Right kidney (tissue), 1 donor: Measurements from ENCODE around the gene CLSTN1.

Experiments used
- DNase-seq: peaks from one replicate; pipeline ENCODE4 v3.0.0-alpha.2; 2016

CLSTN1 gene

DNA sequence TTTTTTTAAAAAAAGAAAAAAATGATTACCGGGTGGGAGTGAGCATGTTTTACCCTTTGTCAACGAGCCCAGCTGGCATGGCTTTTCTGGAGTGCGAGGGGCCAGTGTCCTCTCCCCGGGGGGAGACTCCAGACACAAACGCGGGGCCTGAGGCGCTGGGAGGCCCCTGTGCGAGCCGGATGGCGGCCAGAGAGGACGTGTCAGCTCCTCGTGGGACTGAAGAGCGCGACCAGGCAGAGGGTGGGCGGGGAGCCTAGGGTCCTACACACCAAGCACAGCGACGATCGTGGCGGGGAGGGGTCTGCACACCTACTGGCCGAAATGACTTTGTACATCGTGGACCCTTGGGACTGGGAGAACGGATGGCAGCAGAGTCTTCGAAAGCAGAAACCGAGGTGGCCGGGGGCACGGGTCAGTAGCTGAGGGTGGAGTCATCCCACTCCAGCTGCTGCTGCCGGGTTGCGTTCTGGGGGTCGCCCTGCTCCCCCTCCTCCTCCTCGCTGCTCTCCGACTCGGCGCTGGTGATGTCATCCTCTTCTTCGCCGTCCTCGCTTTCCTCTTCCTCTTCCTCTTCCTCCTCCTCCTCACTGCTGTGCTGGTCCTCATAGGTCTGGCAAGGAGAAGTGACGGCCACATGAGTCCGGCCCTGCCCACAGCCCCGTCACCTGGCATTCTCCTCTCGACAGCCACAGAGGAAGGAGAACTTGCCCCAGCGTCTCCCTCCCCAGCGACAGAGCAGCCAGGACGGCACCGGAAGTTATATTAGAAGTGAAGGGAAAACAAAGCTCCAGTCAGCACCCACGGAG lies 93.5 kb downstream of the CLSTN1 start:
- no peak for DNase-seq

GRCh38 chr1:9729523-9729922 lies 94.2 kb downstream of the CLSTN1 start:
- no peak for DNase-seq

DNA sequence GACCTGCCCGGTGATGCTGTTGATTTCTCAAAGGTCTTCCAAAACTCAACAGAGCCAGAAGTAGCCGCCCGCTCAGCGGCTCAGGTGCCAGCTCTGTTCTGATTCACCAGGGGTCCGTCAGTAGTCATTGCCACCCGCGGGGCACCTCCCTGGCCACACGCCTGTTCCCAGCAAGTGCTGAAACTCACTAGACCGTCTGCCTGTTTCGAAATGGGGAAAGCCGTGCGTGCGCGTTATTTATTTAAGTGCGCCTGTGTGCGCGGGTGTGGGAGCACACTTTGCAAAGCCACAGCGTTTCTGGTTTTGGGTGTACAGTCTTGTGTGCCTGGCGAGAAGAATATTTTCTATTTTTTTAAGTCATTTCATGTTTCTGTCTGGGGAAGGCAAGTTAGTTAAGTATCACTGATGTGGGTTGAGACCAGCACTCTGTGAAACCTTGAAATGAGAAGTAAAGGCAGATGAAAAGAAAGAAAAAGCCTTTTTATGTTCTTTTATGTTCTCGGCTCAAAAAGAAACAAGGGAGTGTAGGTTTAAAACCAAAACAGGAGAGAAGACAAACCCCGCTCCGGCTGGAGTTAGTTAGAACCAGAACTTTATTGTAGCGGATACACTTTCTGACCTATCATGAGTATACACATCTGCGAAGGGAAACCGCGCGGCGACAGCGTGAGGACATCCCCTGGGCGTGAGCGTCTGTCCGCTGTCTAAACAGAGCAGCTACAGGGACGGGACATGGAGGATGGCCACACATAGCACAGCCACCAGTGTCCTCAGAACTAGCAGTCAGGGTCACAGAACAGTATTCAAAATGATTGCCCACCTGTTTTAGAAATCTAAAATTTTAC lies 95.1 kb downstream of the CLSTN1 start:
- DNase-seq: no peak

DNA sequence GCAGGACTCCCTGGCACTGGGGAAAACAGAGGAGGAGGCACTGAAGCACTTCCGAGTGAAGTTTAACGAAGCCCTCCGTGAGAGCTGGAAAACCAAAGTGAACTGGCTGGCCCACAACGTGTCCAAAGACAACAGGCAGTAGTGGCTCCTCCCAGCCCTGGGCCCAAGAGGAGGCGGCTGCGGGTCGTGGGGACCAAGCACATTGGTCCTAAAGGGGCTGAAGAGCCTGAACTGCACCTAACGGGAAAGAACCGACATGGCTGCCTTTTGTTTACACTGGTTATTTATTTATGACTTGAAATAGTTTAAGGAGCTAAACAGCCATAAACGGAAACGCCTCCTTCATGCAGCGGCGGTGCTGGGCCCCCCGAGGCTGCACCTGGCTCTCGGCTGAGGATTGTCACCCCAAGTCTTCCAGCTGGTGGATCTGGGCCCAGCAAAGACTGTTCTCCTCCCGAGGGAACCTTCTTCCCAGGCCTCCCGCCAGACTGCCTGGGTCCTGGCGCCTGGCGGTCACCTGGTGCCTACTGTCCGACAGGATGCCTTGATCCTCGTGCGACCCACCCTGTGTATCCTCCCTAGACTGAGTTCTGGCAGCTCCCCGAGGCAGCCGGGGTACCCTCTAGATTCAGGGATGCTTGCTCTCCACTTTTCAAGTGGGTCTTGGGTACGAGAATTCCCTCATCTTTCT lies 96.7 kb downstream of the CLSTN1 start:
- DNase-seq: no peak

GRCh38 chr1:9726406-9726805 lies 97.4 kb downstream of the CLSTN1 start:
- DNase-seq: no peak

DNA sequence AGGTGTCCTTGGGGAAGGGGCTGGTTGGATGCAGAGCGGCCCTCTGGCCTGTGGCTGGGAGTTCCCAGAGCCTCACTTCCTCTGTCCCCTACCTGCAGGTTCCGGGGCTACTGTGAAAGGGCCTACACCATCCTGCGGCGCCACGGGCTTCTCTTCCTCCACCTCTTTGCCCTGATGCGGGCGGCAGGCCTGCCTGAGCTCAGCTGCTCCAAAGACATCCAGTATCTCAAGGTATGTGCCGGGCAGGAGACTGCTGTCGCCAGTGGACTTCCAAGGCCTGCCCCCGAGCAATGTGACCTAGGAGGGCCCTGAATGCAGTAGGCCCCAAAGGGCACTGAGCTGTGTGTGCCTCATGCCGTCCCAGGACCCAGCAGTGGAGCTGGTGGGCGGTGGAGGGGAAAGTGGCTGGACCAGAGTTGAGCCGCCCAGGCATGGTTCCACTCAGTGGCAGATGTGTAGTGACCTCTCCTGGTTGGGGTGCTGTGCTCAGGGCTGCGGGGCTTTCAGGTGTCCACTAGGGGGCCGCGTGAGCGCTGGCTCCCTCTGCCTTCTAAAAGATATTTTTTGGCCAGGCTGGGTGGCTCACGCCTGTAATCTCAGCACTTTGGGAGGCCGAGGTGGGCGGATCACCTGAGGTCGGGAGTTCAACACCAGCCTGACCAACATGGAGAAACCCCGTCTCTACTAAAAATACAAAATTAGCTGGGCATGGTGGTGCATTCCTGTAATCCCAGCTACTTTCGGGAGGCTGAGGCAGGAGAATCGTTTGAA lies 98.9 kb downstream of the CLSTN1 start:
- no peak for DNase-seq

- DNase-seq: no peak
Observed at GRCh38 chr1:9723926-9724325, 99.8 kb downstream of the CLSTN1 start.

DNA sequence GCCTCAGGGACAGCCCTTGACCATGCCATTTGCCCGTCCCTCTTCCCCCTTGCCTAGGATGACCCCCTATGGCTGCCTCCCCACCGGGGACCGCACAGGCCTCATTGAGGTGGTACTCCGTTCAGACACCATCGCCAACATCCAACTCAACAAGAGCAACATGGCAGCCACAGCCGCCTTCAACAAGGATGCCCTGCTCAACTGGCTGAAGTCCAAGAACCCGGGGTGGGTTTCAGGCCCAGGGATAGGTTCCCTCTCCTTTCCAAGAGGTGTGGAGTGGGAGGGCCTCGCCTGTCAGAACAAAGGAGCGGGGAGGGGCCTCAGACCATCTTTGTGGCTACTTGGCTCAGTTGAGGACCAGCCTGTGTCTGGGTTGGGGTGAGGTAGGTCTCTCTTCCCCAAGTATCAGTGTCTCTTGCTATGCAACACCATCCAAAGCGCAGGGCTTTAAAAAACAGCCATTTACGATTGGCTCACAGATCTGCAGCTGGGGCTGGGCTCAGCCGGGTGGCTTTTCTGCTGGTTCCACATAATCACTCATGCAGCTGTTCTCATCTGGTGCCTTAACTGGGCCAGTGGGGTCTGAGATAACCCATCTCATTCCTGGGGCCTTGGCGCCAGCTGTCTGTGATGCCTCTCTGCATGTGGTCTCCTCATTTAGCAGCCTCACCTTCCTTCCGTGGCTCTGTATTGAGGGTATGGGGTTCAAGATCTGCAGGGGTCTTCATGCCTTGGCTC lies 100.5 kb downstream of the CLSTN1 start:
- no peak for DNase-seq

- DNase-seq: no peak
Observed at GRCh38 chr1:9722378-9722749, 101.4 kb downstream of the CLSTN1 start.

DNA sequence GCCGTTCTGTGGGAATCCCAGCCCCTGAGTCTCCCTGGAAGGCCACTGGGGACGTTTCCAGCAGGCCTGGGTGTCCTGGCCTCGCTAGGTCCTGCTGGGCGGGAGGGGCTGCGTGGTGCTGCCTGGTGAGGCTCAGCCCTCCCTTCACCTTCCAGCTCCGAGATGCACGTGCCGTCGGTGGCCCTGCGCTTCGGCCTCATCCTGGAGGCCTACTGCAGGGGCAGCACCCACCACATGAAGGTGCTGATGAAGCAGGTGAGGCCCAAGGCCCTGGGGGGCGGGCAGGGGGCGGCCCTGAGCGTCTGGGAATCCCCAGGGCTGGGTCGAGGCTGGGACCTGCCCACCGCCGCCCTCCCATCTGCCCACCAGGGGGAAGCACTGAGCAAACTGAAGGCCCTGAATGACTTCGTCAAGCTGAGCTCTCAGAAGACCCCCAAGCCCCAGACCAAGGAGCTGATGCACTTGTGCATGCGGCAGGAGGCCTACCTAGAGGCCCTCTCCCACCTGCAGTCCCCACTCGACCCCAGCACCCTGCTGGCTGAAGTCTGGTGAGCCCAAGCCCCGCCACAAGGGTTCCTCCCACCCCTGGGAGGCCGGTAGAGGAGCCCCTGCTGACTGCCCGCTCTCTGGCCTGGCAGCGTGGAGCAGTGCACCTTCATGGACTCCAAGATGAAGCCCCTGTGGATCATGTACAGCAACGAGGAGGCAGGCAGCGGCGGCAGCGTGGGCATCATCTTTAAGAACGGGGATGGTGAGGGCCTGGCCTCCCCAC lies 102.0 kb downstream of the CLSTN1 start:
- peak; percentile 57 for DNase-seq

DNA sequence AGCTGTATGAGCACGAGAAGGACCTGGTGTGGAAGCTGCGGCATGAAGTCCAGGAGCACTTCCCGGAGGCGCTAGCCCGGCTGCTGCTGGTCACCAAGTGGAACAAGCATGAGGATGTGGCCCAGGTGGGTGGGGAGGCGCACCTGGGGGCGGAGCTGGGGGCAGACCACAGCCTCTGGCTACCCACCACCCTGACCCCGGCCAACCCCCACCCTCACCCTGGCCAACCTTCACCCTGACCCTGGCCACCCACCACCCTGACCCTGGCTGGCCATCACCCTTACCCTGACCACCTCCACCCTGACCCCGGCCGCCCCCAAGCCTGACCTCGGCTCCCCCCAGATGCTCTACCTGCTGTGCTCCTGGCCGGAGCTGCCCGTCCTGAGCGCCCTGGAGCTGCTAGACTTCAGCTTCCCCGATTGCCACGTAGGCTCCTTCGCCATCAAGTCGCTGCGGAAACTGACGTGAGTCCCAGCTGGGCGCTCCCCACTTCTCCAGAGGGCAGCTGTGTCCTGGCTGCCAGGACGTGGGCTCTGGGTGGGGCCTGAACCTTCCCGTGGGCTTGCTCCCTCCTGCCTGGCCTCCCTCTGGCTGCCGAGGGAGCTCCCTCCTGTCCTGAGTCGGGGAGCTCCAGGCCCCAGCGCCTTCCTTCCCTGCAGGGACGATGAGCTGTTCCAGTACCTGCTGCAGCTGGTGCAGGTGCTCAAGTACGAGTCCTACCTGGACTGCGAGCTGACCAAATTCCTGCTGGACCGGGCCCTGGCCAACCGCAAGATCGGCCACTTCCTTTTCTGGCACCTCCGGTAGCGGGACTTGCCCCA lies 102.8 kb downstream of the CLSTN1 start:
- peak; percentile 26 for DNase-seq

GRCh38 chr1:9719978-9720722 lies 103.6 kb downstream of the CLSTN1 start:
- DNase-seq: no peak

DNA sequence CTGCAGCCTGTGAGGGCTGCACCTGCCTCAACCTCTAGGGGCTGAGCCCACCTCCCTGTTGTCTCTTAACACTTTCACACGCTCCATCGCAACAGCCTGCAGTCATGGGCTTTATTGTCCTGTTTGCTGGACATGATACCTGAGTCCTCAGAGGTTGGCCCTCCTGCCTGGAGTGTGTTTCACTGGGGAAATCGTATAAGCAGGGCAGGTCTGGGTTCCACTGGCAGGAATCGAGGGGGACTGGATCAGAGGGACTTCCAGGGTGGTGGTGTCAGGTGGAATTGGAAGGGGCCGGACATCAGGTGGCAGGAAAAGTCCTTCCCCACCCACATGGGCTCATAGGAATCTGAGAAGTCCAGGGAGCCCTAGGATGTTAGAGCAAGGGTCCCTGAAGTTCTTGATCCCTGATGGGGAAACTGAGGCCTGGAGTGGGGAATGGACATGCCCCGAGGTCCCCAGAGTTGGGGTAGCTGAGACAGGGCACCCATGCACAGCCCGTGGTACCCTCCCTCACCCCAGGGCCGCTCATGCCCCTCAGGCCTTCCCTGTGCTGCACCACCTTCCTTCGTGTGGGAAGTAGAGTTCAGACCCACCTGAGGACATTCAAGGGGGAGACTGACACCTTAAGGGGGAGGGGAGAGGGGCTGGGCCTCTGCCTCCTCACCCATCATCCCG lies 105.6 kb downstream of the CLSTN1 start:
- DNase-seq: no peak

DNA sequence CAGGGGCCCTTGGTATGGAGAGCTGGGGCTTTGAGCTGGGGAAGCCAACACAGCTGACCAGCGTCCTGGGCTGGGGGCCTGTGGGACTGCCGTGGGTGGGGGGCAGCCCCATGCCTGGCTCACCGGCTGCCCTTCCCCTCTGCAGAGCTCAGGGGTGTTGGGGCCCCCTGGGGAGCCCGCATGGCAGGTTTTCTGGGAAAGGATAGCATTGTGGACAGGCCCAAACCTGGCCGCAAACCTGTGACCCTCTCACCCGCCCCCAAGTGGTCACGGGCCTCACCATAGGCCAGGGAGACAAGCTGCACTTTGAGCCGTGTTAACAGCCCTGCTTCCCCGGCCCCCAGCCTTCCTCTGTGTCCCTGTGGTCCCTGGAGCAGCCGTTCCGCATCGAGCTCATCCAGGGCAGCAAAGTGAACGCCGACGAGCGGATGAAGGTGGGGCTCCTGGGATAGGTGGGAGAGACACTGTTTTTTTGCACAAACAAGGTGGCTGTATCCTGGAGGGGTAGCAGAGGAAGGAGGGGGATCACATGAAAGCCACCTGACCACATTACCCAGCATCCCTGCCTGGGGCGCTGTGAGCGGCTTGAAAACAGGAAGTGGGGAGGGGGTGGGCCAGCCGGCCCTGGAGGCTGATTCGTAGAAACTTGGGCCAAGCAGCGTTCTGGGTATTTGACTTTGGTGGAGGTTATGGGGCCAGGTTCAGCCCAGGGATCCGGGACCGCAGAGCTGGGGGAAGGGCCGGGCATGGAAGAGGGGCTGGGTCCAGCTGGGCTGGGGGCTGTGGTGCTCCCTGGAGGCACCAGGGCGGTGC lies 106.4 kb downstream of the CLSTN1 start:
- DNase-seq: peak; percentile 79

- DNase-seq: no peak
Observed at GRCh38 chr1:9716404-9717192, 107.2 kb downstream of the CLSTN1 start.

- no peak for DNase-seq
Observed at GRCh38 chr1:9715536-9716226, 108.1 kb downstream of the CLSTN1 start.
